Uterus (tissue), 2 donors: ENCODE results near the gene ADGRE3.

Experiments
- POLR2A ChIP-seq, 2 donors: fragments of 450-650 bp; IDR thresholded peaks; one replicate each; pipeline ENCODE4 v1.6.1; 2016; ENCODE audit warnings: antibody characterized with exemption in 2 of 2, mild to moderate bottlenecking in 1 of 2, moderate library complexity in 1 of 2
- TF ChIP-seq, protein P1 (sequence below), 4 experiments: fragments of 200-600 bp in 2 of 4; fragments of 450-650 bp in 2 of 4; sonication (generic) in 2 of 4; IDR thresholded peaks; one replicate each; pipeline ENCODE4 v1.5.1; 2016 to 2019; ENCODE audit warnings: antibody characterized with exemption in 4 of 4, mild to moderate bottlenecking in 2 of 4, moderate library complexity in 1 of 4

DNA sequence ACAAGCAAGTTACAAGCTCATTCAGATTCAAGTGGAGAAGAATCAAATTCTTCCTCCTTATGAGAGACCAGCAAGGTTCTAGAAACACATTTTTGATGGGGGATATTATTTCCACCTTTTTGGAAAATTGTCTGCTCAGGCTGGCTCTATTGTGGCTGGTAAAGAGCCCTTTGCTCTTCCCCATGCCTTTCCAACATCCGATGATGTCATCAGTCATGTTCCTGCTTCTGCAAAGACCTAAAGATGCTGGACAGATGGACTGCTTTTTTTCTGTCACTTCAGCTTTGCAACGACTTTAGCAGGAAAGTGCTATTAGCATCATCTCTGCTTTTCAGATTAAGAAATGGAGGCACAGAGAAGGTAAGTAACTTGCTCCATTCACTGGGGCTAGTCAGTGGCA, 4.2 kb downstream of the ADGRE3 start:
- TF ChIP-seq POLR2A (IDR thresholded peaks at IDR 0.05): no peak
- TF ChIP-seq, protein P1, sequence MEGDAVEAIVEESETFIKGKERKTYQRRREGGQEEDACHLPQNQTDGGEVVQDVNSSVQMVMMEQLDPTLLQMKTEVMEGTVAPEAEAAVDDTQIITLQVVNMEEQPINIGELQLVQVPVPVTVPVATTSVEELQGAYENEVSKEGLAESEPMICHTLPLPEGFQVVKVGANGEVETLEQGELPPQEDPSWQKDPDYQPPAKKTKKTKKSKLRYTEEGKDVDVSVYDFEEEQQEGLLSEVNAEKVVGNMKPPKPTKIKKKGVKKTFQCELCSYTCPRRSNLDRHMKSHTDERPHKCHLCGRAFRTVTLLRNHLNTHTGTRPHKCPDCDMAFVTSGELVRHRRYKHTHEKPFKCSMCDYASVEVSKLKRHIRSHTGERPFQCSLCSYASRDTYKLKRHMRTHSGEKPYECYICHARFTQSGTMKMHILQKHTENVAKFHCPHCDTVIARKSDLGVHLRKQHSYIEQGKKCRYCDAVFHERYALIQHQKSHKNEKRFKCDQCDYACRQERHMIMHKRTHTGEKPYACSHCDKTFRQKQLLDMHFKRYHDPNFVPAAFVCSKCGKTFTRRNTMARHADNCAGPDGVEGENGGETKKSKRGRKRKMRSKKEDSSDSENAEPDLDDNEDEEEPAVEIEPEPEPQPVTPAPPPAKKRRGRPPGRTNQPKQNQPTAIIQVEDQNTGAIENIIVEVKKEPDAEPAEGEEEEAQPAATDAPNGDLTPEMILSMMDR (IDR thresholded peaks at IDR 0.05): no peak
